GM23338 (cell line): ENCODE measurements around the gene TSC2.
"Not testable (repeated sequence)": the region's sequence is repeated elsewhere in the genome, so short reads cannot be mapped to it uniquely, and the experiment has no call there.

ENCODE experiments used
- CREB1 ChIP-seq: fragments of 250-450 bp; sonication (Bioruptor Pico); IDR thresholded peaks from 2 replicates; pipeline ENCODE4 v1.5.0; 2020; ENCODE audit warnings: low read depth, mild to moderate bottlenecking, moderate library complexity
- ETS1 ChIP-seq: IDR thresholded peaks from 2 replicates; pipeline ENCODE4 v1.6.1; 2016; ENCODE audit warnings: antibody characterized with exemption
- EZH2 ChIP-seq: fragments of 200-600 bp; sonication (generic); IDR thresholded peaks from one replicate; pipeline ENCODE4 v1.8.0; 2017; ENCODE audit warnings: antibody characterized with exemption, mild to moderate bottlenecking, low read depth; ENCODE audit not compliant: unreplicated experiment
- EZH2phosphoT487 ChIP-seq: fragments of 200-600 bp; sonication (generic); IDR thresholded peaks from one replicate; pipeline ENCODE4 v1.8.1; 2018; ENCODE audit warnings: antibody characterized with exemption; ENCODE audit not compliant: unreplicated experiment
- POLR2AphosphoS5 ChIP-seq: IDR thresholded peaks from 2 replicates; pipeline ENCODE4 v1.6.1; 2016; ENCODE audit warnings: antibody characterized with exemption, low read depth
- REST ChIP-seq: IDR thresholded peaks from one replicate; pipeline ENCODE4 v1.6.1; 2018; ENCODE audit warnings: antibody characterized with exemption; ENCODE audit not compliant: unreplicated experiment
- STAT1 ChIP-seq: IDR thresholded peaks from one replicate; pipeline ENCODE4 v1.6.1; 2016; ENCODE audit warnings: antibody characterized with exemption; ENCODE audit not compliant: unreplicated experiment
- ZNF331 ChIP-seq: fragments of 250-450 bp; sonication (Bioruptor Pico); IDR thresholded peaks from 2 replicates; pipeline ENCODE4 v1.5.0; 2020; ENCODE audit warnings: low read depth, mild to moderate bottlenecking, moderate library complexity
- TF ChIP-seq, protein P1 (sequence below), 2 experiments: fragments of 200-600 bp in 1 of 2; sonication (generic) in 1 of 2; conservative IDR thresholded peaks; 2 replicates each; pipeline versions ENCODE4 v1.5.1 to v1.6.1; 2016 to 2017; ENCODE audit warnings: antibody characterized with exemption in 2 of 2, low read depth in 2 of 2, mild to moderate bottlenecking in 2 of 2, moderate library complexity in 1 of 2

- not testable (repeated sequence) for TF ChIP-seq ETS1; REST; EZH2; STAT1; EZH2phosphoT487; POLR2AphosphoS5; ZNF331 (CRISPR knock-in tag); CREB1 (CRISPR knock-in tag)
- TF ChIP-seq, protein P1, sequence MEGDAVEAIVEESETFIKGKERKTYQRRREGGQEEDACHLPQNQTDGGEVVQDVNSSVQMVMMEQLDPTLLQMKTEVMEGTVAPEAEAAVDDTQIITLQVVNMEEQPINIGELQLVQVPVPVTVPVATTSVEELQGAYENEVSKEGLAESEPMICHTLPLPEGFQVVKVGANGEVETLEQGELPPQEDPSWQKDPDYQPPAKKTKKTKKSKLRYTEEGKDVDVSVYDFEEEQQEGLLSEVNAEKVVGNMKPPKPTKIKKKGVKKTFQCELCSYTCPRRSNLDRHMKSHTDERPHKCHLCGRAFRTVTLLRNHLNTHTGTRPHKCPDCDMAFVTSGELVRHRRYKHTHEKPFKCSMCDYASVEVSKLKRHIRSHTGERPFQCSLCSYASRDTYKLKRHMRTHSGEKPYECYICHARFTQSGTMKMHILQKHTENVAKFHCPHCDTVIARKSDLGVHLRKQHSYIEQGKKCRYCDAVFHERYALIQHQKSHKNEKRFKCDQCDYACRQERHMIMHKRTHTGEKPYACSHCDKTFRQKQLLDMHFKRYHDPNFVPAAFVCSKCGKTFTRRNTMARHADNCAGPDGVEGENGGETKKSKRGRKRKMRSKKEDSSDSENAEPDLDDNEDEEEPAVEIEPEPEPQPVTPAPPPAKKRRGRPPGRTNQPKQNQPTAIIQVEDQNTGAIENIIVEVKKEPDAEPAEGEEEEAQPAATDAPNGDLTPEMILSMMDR (conservative IDR thresholded peaks at IDR 0.05; ENCODE audit: low read depth in 2 of 2), result not testable (repeated sequence)
Measured at GRCh38 chr16:2124694-2125444, 77.1 kb downstream of the TSC2 start.
